SK-N-SH treated with all-trans-retinoic acid at 6 μM for 48 hours (cell line): ENCODE measurements around the gene GUCD1.

Source experiments
- ATAC-seq: fragments of 200-7000 bp; cut with Tn5 transposase; 3 replicates; pipeline ENCODE4 v1.9.1; 2020; ENCODE audit warnings: mild to moderate bottlenecking, moderate library complexity
- ARNTL ChIP-seq: fragments of 450-650 bp; formaldehyde crosslinking; IDR thresholded peaks from 2 replicates; pipeline ENCODE4 v1.5.0; 2020; ENCODE audit warnings: low read depth, mild to moderate bottlenecking, moderate library complexity, borderline replicate concordance
- BACH2 ChIP-seq: fragments of 250-450 bp; sonication (Bioruptor Pico); IDR thresholded peaks from 2 replicates; pipeline ENCODE4 v1.9.0; 2021; ENCODE audit warnings: mild to moderate bottlenecking, borderline replicate concordance
- CREB5 ChIP-seq: fragments of 250-450 bp; sonication (Bioruptor Pico); IDR thresholded peaks from 2 replicates; pipeline ENCODE4 v1.5.1; 2020; ENCODE audit warnings: low read depth, mild to moderate bottlenecking, moderate library complexity
- CSDC2 ChIP-seq: fragments of 250-450 bp; sonication (Bioruptor Pico); IDR thresholded peaks from 2 replicates; pipeline ENCODE4 v1.5.0; 2020; ENCODE audit warnings: mild to moderate bottlenecking, moderate library complexity
- CSRNP3 ChIP-seq: fragments of 250-450 bp; sonication (Bioruptor Pico); IDR thresholded peaks from 2 replicates; pipeline ENCODE4 v1.5.1; 2021; ENCODE audit warnings: mild to moderate bottlenecking, moderate library complexity
- GLIS3 ChIP-seq: fragments of 250-450 bp; sonication (Bioruptor Pico); IDR thresholded peaks from 2 replicates; pipeline ENCODE4 v1.5.0; 2020; ENCODE audit warnings: mild to moderate bottlenecking, moderate library complexity
- PATZ1 ChIP-seq: fragments of 250-450 bp; sonication (Bioruptor Pico); IDR thresholded peaks from 2 replicates; pipeline ENCODE4 v1.8.0; 2020; ENCODE audit warnings: mild to moderate bottlenecking, moderate library complexity, borderline replicate concordance
- POU6F1 ChIP-seq: fragments of 250-450 bp; sonication (Bioruptor Pico); IDR thresholded peaks from 2 replicates; pipeline ENCODE4 v1.8.0; 2021; ENCODE audit warnings: low read depth, mild to moderate bottlenecking, moderate library complexity, borderline replicate concordance
- RARB ChIP-seq: fragments of 250-450 bp; sonication (Bioruptor Pico); IDR thresholded peaks from 2 replicates; pipeline ENCODE4 v1.8.0; 2021; ENCODE audit warnings: mild to moderate bottlenecking, moderate library complexity
- SNAI2 ChIP-seq: fragments of 250-450 bp; sonication (Bioruptor Pico); IDR thresholded peaks from 2 replicates; pipeline ENCODE4 v1.5.0; 2020; ENCODE audit warnings: mild to moderate bottlenecking, moderate library complexity
- TCF4 ChIP-seq: fragments of 250-450 bp; sonication (Bioruptor Pico); IDR thresholded peaks from 2 replicates; pipeline ENCODE4 v1.8.0; 2021; ENCODE audit warnings: mild to moderate bottlenecking, moderate library complexity, borderline replicate concordance
- TSHZ2 ChIP-seq: fragments of 250-450 bp; sonication (Bioruptor Pico); IDR thresholded peaks from 2 replicates; pipeline ENCODE4 v1.5.0; 2020; ENCODE audit warnings: mild to moderate bottlenecking, moderate library complexity
- ZC3H10 ChIP-seq: fragments of 250-450 bp; sonication (Bioruptor Pico); IDR thresholded peaks from 2 replicates; pipeline ENCODE4 v1.5.1; 2021; ENCODE audit warnings: mild to moderate bottlenecking, moderate library complexity
- ZFP3 ChIP-seq: fragments of 250-450 bp; sonication (Bioruptor Pico); IDR thresholded peaks from 2 replicates; pipeline ENCODE4 v1.5.0; 2020; ENCODE audit warnings: mild to moderate bottlenecking, moderate library complexity
- ZFP30 ChIP-seq: fragments of 450-650 bp; formaldehyde crosslinking; IDR thresholded peaks from 2 replicates; pipeline ENCODE4 v1.5.0; 2022; ENCODE audit warnings: mild to moderate bottlenecking, moderate library complexity
- ZNF565 ChIP-seq: fragments of 450-650 bp; formaldehyde crosslinking; conservative IDR thresholded peaks from 2 replicates; pipeline ENCODE4 v1.5.0; 2020; ENCODE audit warnings: low read depth, mild to moderate bottlenecking, moderate library complexity
- ZNF8 ChIP-seq: fragments of 450-650 bp; formaldehyde crosslinking; IDR thresholded peaks from 2 replicates; pipeline ENCODE4 v1.5.0; 2020; ENCODE audit warnings: mild to moderate bottlenecking, moderate library complexity

GUCD1 gene

GRCh38 chr22:24540470-24540869 lies 14.5 kb downstream of the GUCD1 start:
- ATAC-seq = no peak

GRCh38 chr22:24536089-24536488 lies 18.8 kb downstream of the GUCD1 start:
- no peak for ATAC-seq
- TF ChIP-seq ZNF8 (CRISPR knock-in tag) (no peak), SNAI2 (CRISPR knock-in tag) (no peak), CSRNP3 (CRISPR knock-in tag) (no peak), GLIS3 (no peak), ZNF565 (CRISPR knock-in tag) (no peak), ZFP30 (CRISPR knock-in tag) (no peak), CREB5 (CRISPR knock-in tag) (no peak), ZC3H10 (CRISPR knock-in tag) (no peak), RARB (no peak)

More at GRCh38 chr22:24540470-24540869, 14.5 kb downstream of the GUCD1 start:
- TF ChIP-seq ZFP3 (CRISPR knock-in tag) (no peak), ARNTL (CRISPR knock-in tag) (no peak), ZC3H10 (CRISPR knock-in tag) (no peak), POU6F1 (CRISPR knock-in tag) (no peak), TCF4 (CRISPR knock-in tag) (no peak), GLIS3 (no peak), CSDC2 (CRISPR knock-in tag) (no peak), BACH2 (CRISPR knock-in tag) (no peak), PATZ1 (CRISPR knock-in tag) (no peak), ZNF565 (CRISPR knock-in tag) (no peak), CSRNP3 (CRISPR knock-in tag) (no peak), CREB5 (CRISPR knock-in tag) (no peak), SNAI2 (CRISPR knock-in tag) (no peak), TSHZ2 (CRISPR knock-in tag) (no peak), ZFP30 (CRISPR knock-in tag) (no peak)
